Embryonic facial prominence (tissue), 1 donor: ENCODE results near the gene LDHD.
"Not testable (repeated sequence)": the region's sequence is repeated elsewhere in the genome, so short reads cannot be mapped to it uniquely, and the experiment has no call there.

ENCODE experiments used
- DNase-seq: peaks from one replicate; pipeline ENCODE4 v3.0.0-alpha.2; 2016; ENCODE audit errors: extremely low spot score

LDHD gene

GRCh38 chr16:75116081-75116910 lies at the start of gene LDHD:
TSS of gene LDHD (minus strand) at chr16:75116780. CDS start at chr16:75116720, 60 bp downstream.
- no peak for DNase-seq

DNA sequence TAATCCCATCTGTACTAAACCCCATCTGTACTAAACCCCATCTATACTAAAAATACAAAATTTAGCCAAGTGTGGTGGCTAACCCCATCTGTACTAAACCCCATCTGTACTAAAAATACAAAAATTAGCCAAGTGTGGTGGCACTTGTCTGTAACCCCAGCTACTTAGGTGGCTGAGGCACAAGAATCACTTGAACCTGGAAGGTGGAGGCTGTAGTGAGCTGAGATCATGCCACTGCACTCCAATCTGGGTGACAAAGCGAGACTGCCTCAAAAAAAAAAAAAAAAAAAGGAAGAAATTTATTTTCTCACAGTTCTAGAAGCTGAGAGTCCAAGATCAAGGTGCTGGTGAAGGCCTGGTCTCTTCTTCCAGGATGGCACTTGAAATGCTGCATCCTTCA lies 43.8 kb upstream of the LDHD start:
- DNase-seq: no peak

DNA sequence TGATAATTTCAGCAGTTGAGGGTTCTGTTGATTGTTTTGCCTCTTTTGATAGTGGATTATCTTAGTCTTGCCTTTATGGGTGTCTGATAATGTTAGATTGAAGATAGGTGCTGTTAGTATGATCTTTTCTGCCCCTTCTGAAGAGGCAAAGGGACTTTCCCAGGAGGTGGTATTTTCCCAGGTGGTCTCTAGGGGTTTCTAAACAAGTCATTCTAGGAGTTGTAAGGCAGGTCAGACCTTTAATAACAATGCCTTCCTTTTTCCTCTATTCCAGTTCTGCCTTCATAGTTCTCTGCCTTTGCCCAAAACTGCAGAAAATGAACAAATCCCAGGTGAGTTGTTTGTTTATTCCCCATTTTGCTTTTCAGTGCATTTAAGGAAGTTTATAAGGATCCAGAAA lies 36.1 kb upstream of the LDHD start:
- DNase-seq: no peak

DNA sequence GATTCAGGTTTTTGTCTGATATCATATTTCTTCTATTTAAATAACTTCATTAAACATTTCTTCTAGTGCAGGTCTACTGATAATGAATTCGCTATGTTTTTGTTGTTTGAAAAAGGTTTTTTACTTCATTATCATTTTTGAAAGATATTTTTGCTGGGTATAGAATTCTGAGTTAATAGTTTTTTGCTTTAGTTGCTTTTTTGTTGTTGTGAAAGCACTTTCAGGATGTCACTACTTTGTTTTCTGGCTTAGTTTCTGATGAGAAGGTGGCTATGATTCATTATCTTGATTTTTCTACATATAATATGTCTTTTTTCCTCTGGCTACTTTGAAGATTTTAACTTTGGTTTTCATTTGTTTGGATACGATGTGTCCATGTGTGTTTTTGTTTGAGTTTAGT lies 35.2 kb upstream of the LDHD start:
- no peak for DNase-seq

- peak; percentile 89 for DNase-seq
Observed at GRCh38 chr16:75148311-75149195, 32.0 kb upstream of the LDHD start, which contains the start of gene ZFP1. TSS of gene ZFP1 (plus strand) at chr16:75148524. CDS start at chr16:75152952, 4,428 bp downstream.

GRCh38 chr16:75147968-75148310 lies 31.4 kb upstream of the LDHD start:
- DNase-seq: no peak

GRCh38 chr16:75143941-75144340 lies 27.4 kb upstream of the LDHD start:
- DNase-seq: no peak

- DNase-seq: no peak
Observed at GRCh38 chr16:75139498-75139897, 22.9 kb upstream of the LDHD start.

- DNase-seq: no peak
Observed at GRCh38 chr16:75138636-75139035, 22.1 kb upstream of the LDHD start.

DNA sequence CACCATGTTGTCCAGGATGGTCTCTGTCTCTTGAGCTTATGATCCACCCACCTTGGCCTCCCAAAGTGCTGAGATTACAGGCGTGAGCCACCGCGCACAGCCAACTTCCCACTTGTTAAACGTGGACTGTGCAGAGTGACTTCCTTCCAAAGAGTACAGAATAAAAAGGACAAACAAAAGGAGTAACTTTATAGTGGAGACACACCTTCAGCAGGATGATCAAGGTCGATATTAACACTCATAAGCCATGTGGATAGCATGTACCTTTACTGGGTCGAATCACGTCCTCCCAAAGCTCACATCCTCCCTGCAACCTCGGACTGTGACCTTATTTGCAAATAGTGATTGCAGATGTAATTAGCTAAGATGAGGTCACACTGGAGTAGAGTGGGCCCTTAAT lies 21.7 kb upstream of the LDHD start:
- DNase-seq: no peak

- no peak for DNase-seq
Observed at GRCh38 chr16:75131081-75131480, 14.5 kb upstream of the LDHD start.

DNA sequence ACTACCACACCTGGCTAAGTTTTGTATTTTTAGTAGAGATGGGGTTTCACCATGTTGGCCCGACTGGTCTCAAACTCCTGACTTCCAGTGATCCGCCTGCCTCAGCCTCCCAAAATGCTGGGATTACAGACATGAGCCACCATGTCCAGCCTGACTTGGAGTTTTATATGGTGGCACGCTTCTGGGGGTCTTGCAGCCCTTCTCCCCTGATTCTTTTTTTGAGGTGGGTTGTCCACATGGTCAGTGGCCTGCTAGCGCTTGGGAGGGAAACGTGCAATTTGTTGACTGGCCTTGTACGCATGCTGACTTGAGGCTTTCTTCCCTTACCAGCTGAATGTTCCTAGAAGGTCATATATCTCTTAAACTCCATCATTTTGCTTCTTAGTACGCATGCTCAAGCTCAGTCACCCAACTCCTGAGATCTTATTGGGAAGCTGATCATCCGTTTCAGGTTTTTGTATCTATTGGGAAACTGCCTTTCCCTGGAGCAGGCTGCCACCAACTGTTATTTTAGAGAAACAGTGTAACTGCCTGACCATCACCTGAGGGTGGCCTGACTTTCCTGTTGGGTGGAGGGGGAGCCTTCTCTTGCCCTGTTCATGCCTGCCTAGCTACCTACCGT lies 13.7 kb upstream of the LDHD start:
- no peak for DNase-seq

DNA sequence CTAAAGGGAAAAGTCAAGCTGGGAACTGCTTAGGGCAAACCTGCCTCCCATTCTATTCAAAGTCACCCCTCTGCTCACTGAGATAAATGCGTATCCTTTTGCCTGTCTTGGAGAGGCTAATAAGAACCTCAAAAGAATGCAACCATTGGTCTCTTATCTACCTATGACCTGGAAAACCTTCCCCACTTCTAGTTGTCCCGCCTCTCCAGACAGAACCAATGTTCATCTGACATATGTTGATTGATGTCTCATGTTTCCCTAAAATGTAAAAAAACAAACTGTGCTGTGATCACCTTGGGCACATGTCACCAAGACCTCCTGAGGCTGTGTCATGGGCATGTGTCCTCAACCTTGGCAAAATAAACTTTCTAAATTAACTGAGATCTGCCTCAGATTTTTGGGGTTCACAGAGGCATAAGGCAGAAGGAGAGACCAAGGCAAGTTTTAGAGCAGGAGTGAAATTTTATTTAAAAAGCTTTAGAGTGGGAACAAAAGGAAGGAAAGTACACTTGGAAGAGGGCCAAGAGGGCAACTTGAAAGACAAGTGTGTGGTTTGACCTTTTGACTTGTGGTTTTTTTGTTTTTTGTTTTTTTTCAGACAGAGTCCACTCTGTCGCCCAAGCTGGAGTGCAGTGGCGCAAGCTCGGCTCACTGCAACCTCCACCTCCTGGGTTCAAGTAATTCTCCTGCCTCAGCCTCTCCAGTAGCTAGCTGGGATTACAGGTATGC lies 13.0 kb upstream of the LDHD start:
- not testable (repeated sequence) for DNase-seq

- DNase-seq: no peak
Observed at GRCh38 chr16:75127713-75128415, 11.3 kb upstream of the LDHD start.

DNA sequence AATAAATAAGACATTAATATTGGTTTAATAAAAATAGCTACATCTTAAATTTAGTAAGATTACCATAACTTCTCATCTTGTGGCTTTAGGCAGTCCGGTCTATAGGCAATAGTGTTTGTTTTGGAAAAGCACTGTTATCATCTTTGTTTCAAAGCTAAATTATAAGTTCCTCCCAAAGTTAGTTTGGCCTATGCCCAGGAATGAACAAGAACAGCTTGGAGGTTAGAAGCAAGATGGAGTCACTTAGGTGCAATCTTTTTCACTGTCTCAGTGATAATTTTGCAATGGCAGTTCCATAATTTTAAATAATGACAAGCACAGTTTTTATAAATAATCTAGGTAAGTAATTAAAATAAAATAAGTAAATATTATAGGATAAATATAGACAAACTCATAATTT lies 6.0 kb upstream of the LDHD start:
- DNase-seq: no peak

DNA sequence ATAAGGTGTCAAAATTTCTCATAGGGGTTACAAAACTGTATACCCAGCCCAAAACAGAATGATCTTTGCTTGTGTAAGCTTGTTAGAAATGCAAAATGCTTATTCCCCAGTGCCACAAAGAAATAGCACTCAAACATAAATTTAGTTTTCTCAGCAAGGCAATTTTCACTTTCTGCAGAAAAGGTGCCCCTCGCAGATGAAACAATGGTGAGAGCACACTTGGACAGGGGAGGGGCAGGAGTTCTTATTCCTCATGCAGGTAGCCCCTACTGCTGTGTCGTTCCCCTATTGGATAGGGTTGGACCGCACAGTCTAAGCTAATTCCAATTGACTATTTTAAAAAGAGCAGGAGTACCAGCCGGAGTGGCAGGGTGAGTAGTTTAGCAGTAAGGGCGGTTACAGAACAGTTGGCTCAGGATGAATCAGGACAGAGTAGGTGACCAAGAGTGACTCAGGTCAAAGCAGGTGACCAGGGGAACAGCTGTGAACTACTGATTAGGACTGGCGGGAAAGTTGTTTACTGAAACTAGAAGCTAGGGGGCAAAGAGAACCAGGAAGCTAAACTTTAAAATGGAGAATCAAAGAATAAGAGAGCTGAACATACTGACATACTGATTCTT lies 5.5 kb upstream of the LDHD start:
- DNase-seq: no peak

DNA sequence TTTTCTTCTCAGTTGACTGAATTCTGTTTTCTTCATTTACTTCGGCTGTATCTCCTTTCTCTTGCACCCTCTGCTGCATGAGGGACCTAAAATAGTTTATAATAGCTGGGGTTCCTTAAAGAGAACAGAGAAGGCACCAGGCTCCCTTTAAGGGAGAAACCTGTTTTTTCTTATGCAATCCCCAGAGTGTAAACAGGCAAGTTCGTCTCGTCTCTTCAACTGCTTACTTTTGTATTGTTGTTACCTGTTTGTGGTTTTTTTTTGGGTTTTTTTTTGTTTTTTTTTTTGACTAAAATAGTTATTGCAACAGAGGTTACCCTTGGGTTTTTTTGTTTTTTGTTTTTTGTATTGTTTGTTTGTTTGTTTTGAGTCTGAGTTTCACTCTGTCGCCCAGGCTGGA lies 3.7 kb upstream of the LDHD start:
- no peak for DNase-seq

DNA sequence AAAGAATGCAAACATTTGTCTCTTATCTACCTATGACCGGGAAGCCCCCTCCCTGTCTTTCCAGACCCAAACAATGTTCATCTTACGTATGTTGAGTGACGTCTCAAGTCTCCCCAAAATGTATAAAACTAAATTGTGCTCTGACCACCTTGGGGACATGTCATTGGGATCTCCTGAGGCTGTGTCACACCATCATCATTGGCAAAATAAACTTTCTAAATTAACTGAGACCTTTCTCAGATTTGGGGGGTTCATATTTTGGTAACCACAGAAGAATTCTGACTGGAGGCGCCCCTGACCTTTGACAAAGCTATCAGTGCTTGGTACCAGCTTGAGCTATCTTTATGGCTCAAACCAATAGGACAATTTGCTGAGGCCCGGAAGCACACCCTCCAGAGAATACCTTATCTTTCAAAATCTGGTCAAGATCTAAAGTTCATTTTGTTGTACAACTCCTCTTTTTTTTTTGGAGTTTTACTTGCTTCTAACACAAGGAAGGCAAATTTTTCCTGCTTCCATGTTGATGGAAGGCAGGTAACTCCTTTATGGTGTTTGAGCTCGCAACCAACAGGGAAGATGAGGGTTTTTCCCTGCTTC lies 2.5 kb upstream of the LDHD start:
- DNase-seq: no peak

GRCh38 chr16:75116911-75117245 lies 298 bp upstream of the LDHD start:
- no peak for DNase-seq
